Measurements from ENCODE around the gene EYS.

GRCh38 chr6:65075705-65076230 lies 631.3 kb downstream of the EYS start:
- TF ChIP-seq EP300 (IDR thresholded peaks at IDR 0.05) (no peak), CTCF (IDR thresholded peaks at IDR 0.05) (no peak), POLR2A (IDR thresholded peaks at IDR 0.05; ENCODE audit: low read depth) (no peak)
